GM18519 (cell line): Measurements from ENCODE around the gene TMEM18.

ENCODE experiments used
- ATAC-seq: cut with Tn5 transposase; IDR thresholded peaks from one replicate; pipeline ENCODE4 v1.9.1; 2021; ENCODE audit warnings: mild to moderate bottlenecking, moderate library complexity; ENCODE audit not compliant: unreplicated experiment, low FRiP score

Gene TMEM18

GRCh38 chr2:653645-654425 lies 23.4 kb downstream of the TMEM18 start:
- no peak for ATAC-seq

DNA sequence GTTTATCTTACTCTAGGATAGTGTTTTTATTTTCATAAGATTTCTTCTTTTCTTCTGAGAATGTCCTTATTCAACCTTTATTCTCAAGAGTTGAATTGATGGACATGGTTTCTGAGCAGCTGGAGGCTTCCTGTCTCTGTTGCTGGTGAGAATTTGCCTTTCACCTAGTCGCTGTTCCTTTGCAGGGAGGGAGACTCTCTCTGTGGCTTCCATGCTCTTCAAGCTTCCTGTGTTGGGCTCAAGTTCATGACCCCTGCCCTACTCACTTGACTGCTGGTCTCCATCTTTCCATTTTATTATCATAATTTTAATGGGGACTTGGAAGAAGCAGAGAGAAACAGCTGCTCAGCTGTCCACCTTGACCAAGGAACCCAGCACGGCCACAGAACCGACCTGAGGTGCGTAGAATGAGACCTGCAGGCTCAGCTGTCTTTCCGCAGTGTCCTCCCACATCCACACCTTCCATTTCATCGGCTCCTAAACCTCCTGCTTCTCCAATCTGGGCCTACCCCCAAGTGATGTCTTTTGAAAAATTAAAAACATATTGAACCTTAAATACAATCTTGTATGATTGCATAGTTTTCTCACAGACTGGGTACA lies 24.2 kb downstream of the TMEM18 start:
- ATAC-seq, result no peak

GRCh38 chr2:651951-652373 lies 25.2 kb downstream of the TMEM18 start:
- ATAC-seq, result no peak

- no peak for ATAC-seq
Observed at GRCh38 chr2:650343-651310, 26.6 kb downstream of the TMEM18 start.

DNA sequence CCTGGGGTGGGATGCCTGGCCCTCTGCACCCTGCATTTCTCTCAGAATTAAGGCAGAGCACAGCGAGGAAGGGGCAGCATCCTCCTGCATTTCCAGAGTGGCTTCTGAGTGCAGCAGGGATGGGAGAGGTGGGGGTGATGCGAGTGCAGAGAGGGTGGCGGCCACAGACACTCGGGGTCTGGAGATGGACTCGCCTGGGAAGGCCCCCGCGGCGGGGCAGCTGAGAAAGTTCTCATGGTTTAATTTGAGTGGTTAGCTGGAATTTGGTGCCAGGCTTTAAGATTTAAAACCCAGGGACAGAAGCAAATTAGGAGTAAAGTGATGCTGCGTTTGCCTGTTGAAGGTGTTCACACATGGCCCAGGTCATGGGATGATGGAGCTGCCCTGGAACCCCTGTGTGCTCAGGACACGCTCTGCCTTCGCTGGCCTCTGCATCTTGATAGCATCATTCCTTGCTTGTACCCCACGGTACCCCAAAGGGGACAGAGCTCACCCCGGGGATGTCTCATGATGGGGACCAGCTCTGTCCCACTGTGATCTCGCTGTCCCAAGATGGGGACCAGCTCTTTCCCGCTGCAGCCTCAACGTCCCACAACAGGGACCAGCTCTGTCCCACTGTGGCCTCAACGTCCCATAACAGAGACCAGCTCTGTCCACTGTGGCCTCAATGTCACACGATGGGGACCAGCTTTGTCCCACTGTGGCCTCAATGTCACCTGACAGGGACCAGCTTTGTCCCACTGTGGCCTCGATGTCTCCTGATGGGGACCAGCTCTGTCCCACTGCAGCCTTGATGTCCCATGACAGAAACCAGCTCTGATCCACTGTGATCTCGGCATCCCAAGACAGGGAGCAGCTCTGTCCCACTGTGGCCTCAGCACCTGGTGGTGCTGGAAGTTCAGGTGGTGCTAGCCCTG lies 27.5 kb downstream of the TMEM18 start:
- no peak for ATAC-seq

GRCh38 chr2:648476-649424 lies 28.5 kb downstream of the TMEM18 start:
- no peak for ATAC-seq

- ATAC-seq, result no peak
Observed at GRCh38 chr2:647691-648231, 29.4 kb downstream of the TMEM18 start.

GRCh38 chr2:647003-647560 lies 30.1 kb downstream of the TMEM18 start:
- no peak for ATAC-seq

DNA sequence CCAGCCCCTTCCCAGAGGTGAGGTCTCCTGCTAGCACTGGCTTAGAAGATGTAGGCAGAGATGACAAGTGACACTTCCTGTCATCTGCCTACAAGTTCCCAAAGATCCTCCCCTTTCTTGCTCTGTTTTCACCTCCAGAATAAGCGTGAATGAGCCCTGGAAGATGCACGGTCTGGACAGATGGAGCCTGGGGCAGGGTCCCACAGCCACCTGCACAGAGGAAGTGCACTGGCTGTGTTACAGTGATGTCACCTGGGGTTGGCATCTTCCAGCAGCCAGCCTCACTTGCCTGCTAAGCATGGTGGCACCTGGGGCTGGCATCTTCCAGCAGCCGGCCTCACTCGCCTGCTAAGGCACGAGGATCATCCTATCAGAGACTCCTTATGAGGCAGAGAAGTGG lies 32.3 kb downstream of the TMEM18 start:
- ATAC-seq, result no peak

GRCh38 chr2:643761-644160 lies 33.4 kb downstream of the TMEM18 start:
- ATAC-seq, result no peak

- no peak for ATAC-seq
Observed at GRCh38 chr2:643334-643733, 33.9 kb downstream of the TMEM18 start.

- ATAC-seq, result no peak
Observed at GRCh38 chr2:641872-642815, 35.1 kb downstream of the TMEM18 start.

GRCh38 chr2:641164-641871 lies 35.9 kb downstream of the TMEM18 start:
- ATAC-seq, result no peak

GRCh38 chr2:639703-640102 lies 37.5 kb downstream of the TMEM18 start:
- ATAC-seq, result no peak

GRCh38 chr2:637804-638203 lies 39.4 kb downstream of the TMEM18 start:
- ATAC-seq, result no peak

DNA sequence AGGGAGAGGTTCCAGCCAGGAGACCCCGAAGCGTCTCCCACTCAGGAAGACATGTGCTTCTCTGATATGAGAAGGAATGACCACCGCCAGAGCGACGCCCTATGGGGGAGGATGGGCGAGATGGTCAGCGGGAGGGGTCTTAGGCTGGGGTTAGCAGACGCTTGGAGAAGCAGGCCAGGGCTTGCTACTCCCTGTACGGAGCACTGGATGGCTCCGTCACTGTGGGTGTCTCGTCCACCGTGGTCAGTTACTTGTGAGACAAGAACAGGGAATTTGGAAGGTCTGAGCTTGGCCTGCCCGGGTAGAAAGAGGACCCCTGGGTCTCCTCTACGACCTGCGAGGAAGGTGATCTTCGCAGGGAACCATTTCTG lies 39.8 kb downstream of the TMEM18 start:
- ATAC-seq, result no peak
